Ovary (tissue), 9 donors: ENCODE data around the gene ESRRG. TPM values are rescaled to one million over a fixed set of nuclear protein-coding genes. Genes with fewer than 3 reads are reported as not detected.
"Not testable (repeated sequence)": the region's sequence is repeated elsewhere in the genome, so short reads cannot be mapped to it uniquely, and the experiment has no call there.

Experiments
- DNase-seq, 5 donors: peaks; one replicate each; pipeline ENCODE4 v3.0.0-alpha.2; 2019 to 2020
- H3K27ac ChIP-seq, 2 donors: fragments of 200-600 bp; one replicate each; pipeline versions ENCODE4 v1.5.1 to v1.8.0; 2019 to 2022
- H3K27me3 ChIP-seq: fragments of 200-600 bp; one replicate; pipeline ENCODE4 v1.8.0; 2022
- H3K36me3 ChIP-seq: fragments of 200-600 bp; sonication (generic); one replicate; pipeline ENCODE4 v1.5.1; 2019
- H3K4me1 ChIP-seq: one replicate; pipeline ENCODE4 v1.8.1; 2013; ENCODE audit warnings: mild to moderate bottlenecking, moderate library complexity; ENCODE audit not compliant: insufficient read depth
- H3K4me3 ChIP-seq: fragments of 200-600 bp; sonication (generic); one replicate; pipeline ENCODE4 v1.5.1; 2017
- H3K9me3 ChIP-seq, 2 donors: fragments of 200-600 bp in 1 of 2; sonication (generic) in 1 of 2; one replicate each; pipeline versions ENCODE4 v1.5.1 to v1.8.1; 2013 to 2019; ENCODE audit warnings: mild to moderate bottlenecking in 1 of 2, moderate library complexity in 1 of 2
- CTCF ChIP-seq, 3 donors: fragments of 450-650 bp in 2 of 3; fragments of 200-600 bp in 1 of 3; IDR thresholded peaks; one replicate each; pipeline versions ENCODE4 v1.5.1 to v1.8.0; 2016 to 2022; ENCODE audit warnings: antibody characterized with exemption in 3 of 3, mild to moderate bottlenecking in 1 of 3
- EP300 ChIP-seq: sonication (generic); formaldehyde crosslinking; IDR thresholded peaks from one replicate; pipeline ENCODE4 v1.6.1; 2017; ENCODE audit warnings: antibody characterized with exemption
- POLR2A ChIP-seq: fragments of 450-650 bp; IDR thresholded peaks from one replicate; pipeline ENCODE4 v1.6.1; 2017; ENCODE audit warnings: antibody characterized with exemption, mild to moderate bottlenecking, moderate library complexity
- WGBS, 3 donors: extraction: QIAGEN DNeasy Blood & Tissue Kit in 1 of 3; methylation state at CpG; one replicate each; pipeline versions ENCODE4 v1.1.5 to v1.1.7; 2013 to 2017; 5-methylcytosine and 5-hydroxymethylcytosine counted together
- intact Hi-C, 4 donors: fragments of 100-400 bp; cut with DNase I; formaldehyde crosslinking; loops; one replicate each; pipeline versions ENCODE4 v1.11.0 to v1.15.1; 2022 to 2023
- polyA plus RNA-seq, 2 donors: library from polyadenylated mRNA; stranded (reverse); fragments of 200-250 nt in 1 of 2; fragments of 350-450 nt in 1 of 2; fragmentation: Illumina TruSeq in 1 of 2; extraction: RNeasy Lipid Tissue Mini Kit (QIAGEN cat#74804) in 1 of 2; gene quantifications; one replicate each; pipeline ENCODE4 v1.2.3, GENCODE V29; 2013 to 2014
- total RNA-seq, 7 donors: library from RNA; depleted of rRNA in 2 of 7; stranded (reverse); fragments of >200 nt in 2 of 7; fragmentation: NEBNext Ultra II Directional in 3 of 7; extraction: Animal tissue kit (Norgen Biotek cat#: 25700) in 3 of 7; gene quantifications; one replicate each; pipeline versions ENCODE4 v1.1.0 to v1.2.4, GENCODE V29; 2016 to 2023
- donor health status: DM: no; HTN: no; CAD: no; lungs with moderate emphysema.
- donor health status: DM: no; HTN: no; CAD: no.
- donor health status: Bipolar disorder and iron deficiency.
- donor health status: DM: yes; HTN: yes; CAD: no.
- donor health status: DM: no; HTN: no; CAD: no.
- donor health status: DM: yes; HTN: yes; CAD: no.

The ESRRG gene
- total and polyA plus RNA-seq, 9 donors: 0.07 to 3.2 (median 1.2) TPM

GRCh38 chr1:216531263-216532239 lies 191.7 kb downstream of the ESRRG start:
- DNase-seq: peak in 1 of 5 donors; percentile 11
- TF ChIP-seq EP300: no peak
- TF ChIP-seq POLR2A: no peak
- TF ChIP-seq CTCF (IDR thresholded peaks at IDR 0.05): no peak
- Histone ChIP-seq H3K4me1 (no peaks in the 10 kb centered on the region), H3K36me3 (no peaks in the 10 kb centered on the region), H3K27ac (no peak overlapping the region), H3K4me3 (peak overlapping the region; percentile 42), H3K27me3 (no peaks in the 10 kb centered on the region), H3K9me3 (no peaks in the 10 kb centered on the region)
- WGBS, 3 donors: 7 to 8% (median 8%) methylated on average over 12 of the region's 12 CpGs
- intact Hi-C loops: no loop called here

GRCh38 chr1:216529851-216530250 lies 193.4 kb downstream of the ESRRG start:
- H3K4me1 ChIP-seq, H3K27me3 ChIP-seq, H3K4me3 ChIP-seq, H3K27ac ChIP-seq, intact Hi-C loops, DNase-seq, H3K36me3 ChIP-seq, H3K9me3 ChIP-seq: not testable (repeated sequence)
- WGBS, 3 donors: 91 to 97% (median 92%) methylated on average over 3 of the region's 3 CpGs

- H3K27me3 ChIP-seq: no peaks in the 10 kb centered on the region
- H3K27ac ChIP-seq: no peak overlapping the region
- no peaks in the 10 kb centered on the region for H3K9me3 ChIP-seq
- DNase-seq: no peak
- no peak for TF ChIP-seq CTCF (IDR thresholded peaks at IDR 0.05)
- no peak for TF ChIP-seq POLR2A
- TF ChIP-seq EP300: no peak
- no peaks in the 10 kb centered on the region for H3K36me3 ChIP-seq
- 47 to 95% (median 75%) methylated on average over 1 of the region's 1 CpG for WGBS, 3 donors
- no peak overlapping the region for H3K4me3 ChIP-seq
- H3K4me1 ChIP-seq: no peaks in the 10 kb centered on the region
- intact Hi-C loops: no loop called here
Observed at GRCh38 chr1:216528816-216529215, 194.4 kb downstream of the ESRRG start.

GRCh38 chr1:216523449-216524190 lies 199.6 kb downstream of the ESRRG start:
- Histone ChIP-seq H3K4me3 (no peak overlapping the region), H3K27me3 (no peaks in the 10 kb centered on the region), H3K9me3 (no peaks in the 10 kb centered on the region), H3K36me3 (no peaks in the 10 kb centered on the region), H3K27ac (no peak overlapping the region), H3K4me1 (no peaks in the 10 kb centered on the region)
- WGBS, 3 donors: 4 to 25% (median 6%) methylated on average over 4 of the region's 4 CpGs
- intact Hi-C loops: no loop called here
- TF ChIP-seq CTCF (IDR thresholded peaks at IDR 0.05) (no peak), POLR2A (no peak), EP300 (no peak)
- no peak for DNase-seq
